K562 (cell line): ENCODE results near the gene RBM19. TPM values are rescaled to one million over a fixed set of nuclear protein-coding genes. Genes with fewer than 3 reads are reported as not detected.

Experiments
- CBFA2T2 ChIP-seq: fragments of 450-650 bp; conservative IDR thresholded peaks from 2 replicates; pipeline ENCODE4 v1.6.1; 2017; ENCODE audit warnings: mild to moderate bottlenecking
- ESRRA ChIP-seq: fragments of 450-650 bp; IDR thresholded peaks from 2 replicates; pipeline ENCODE4 v1.6.1; 2014; ENCODE audit warnings: low read depth, mild to moderate bottlenecking, moderate library complexity, borderline replicate concordance
- GABPB2 ChIP-seq: fragments of 250-450 bp; sonication (Bioruptor Pico); conservative IDR thresholded peaks from 2 replicates; pipeline ENCODE4 v1.5.1; 2021; ENCODE audit warnings: mild to moderate bottlenecking
- KDM1A ChIP-seq, 2 experiments: fragments of 450-650 bp; IDR thresholded peaks; 2 replicates each; pipeline ENCODE4 v1.6.1; 2016; ENCODE audit warnings: mild to moderate bottlenecking in 2 of 2
- KHSRP ChIP-seq: fragments of 450-650 bp; IDR thresholded peaks from 2 replicates; pipeline ENCODE4 v1.6.1; 2017
- NCOA4 ChIP-seq: fragments of 450-650 bp; IDR thresholded peaks from 2 replicates; pipeline ENCODE4 v1.6.1; 2018; ENCODE audit warnings: mild to moderate bottlenecking; ENCODE audit not compliant: partially characterized antibody
- NFIC ChIP-seq: fragments of 450-650 bp; IDR thresholded peaks from 2 replicates; pipeline ENCODE4 v1.6.1; 2017; ENCODE audit warnings: mild to moderate bottlenecking, inconsistent platforms
- NRF1 ChIP-seq, 2 experiments: fragments of 450-650 bp; IDR thresholded peaks in 1 of 2; conservative IDR thresholded peaks in 1 of 2; 2 replicates each; pipeline ENCODE4 v1.6.1; 2014; ENCODE audit warnings: mild to moderate bottlenecking in 2 of 2
- SIN3A ChIP-seq, 2 experiments: fragments of 150-350 bp in 1 of 2; IDR thresholded peaks; 2 replicates each; pipeline ENCODE4 v1.6.1; 2011 to 2016; ENCODE audit warnings: borderline replicate concordance in 2 of 2, low read depth in 2 of 2, low read length in 2 of 2, mild to moderate bottlenecking in 2 of 2, moderate library complexity in 2 of 2; ENCODE audit not compliant: control insufficient read depth in 1 of 2
- SMARCA4 ChIP-seq: fragments of 450-650 bp; IDR thresholded peaks from 2 replicates; pipeline ENCODE4 v1.6.1; 2016
- TSC22D4 ChIP-seq: fragments of 450-650 bp; IDR thresholded peaks from 2 replicates; pipeline ENCODE4 v1.6.1; 2016; ENCODE audit warnings: missing genetic modification characterization, missing biosample characterization, control low read depth
- ZC3H4 ChIP-seq: sonication (generic); formaldehyde crosslinking; IDR thresholded peaks from 2 replicates; pipeline ENCODE4 v1.9.0; 2021; ENCODE audit warnings: missing genetic modification reagents, borderline replicate concordance
- ZNF134 ChIP-seq: fragments of 250-450 bp; sonication (Bioruptor Pico); conservative IDR thresholded peaks from 2 replicates; pipeline ENCODE4 v1.4.0; 2020
- ZNF197 ChIP-seq: fragments of 200-800 bp; sonication (Bioruptor generic); IDR thresholded peaks from 2 replicates; pipeline ENCODE4 v1.6.1; 2016; ENCODE audit warnings: low read depth, missing genetic modification characterization, missing compliant biosample characterization
- polyA plus RNA-seq, 8 experiments: library from polyadenylated mRNA; depleted of rRNA in 4 of 8; stranded (reverse) in 5 of 8; unstranded in 3 of 8; fragments of >200 nt; fragmentation: Nextera tagmentation in 2 of 8; fragmentation: Illumina TruSeq in 1 of 8; extraction: Ambion mirVana in 2 of 8; extraction: Trizol in 1 of 8; gene quantifications; 2 replicates each; pipeline versions ENCODE4 v1.2.1 to v1.2.3, GENCODE V29; 2011 to 2014; ENCODE audit warnings: inconsistent platforms in 1 of 8, missing spikeins in 1 of 8
- total RNA-seq, 7 experiments: library from RNA; depleted of rRNA in 6 of 7; stranded (reverse); fragments of >200 nt in 6 of 7; fragmentation: Illumina TruSeq in 2 of 7; extraction: Trizol in 2 of 7; gene quantifications; 2 replicates each; pipeline versions ENCODE4 v1.2.1 to v1.2.3, GENCODE V29; 2011 to 2021; ENCODE audit warnings: low replicate concordance in 1 of 7
- TF ChIP-seq, protein P1 (sequence below): fragments of 450-650 bp; IDR thresholded peaks from 2 replicates; pipeline ENCODE4 v1.6.1; 2018; ENCODE audit not compliant: partially characterized antibody
- TF ChIP-seq, protein P2 (sequence below): fragments of 450-650 bp; formaldehyde crosslinking; IDR thresholded peaks from 2 replicates; pipeline ENCODE4 v1.4.0; 2020; ENCODE audit warnings: mild to moderate bottlenecking
- TF ChIP-seq, protein P3 (sequence below): fragments of 250-450 bp; sonication (Bioruptor Pico); IDR thresholded peaks from 2 replicates; pipeline ENCODE4 v1.4.0; 2020; ENCODE audit warnings: mild to moderate bottlenecking, moderate library complexity, borderline replicate concordance

Gene RBM19
- total and polyA plus RNA-seq, 9 of the 15 experiments (the other 6 are each of a cell fraction or from before 2014, with no cell fraction given): 16.0 to 58.4 (median 37.9) TPM

DNA sequence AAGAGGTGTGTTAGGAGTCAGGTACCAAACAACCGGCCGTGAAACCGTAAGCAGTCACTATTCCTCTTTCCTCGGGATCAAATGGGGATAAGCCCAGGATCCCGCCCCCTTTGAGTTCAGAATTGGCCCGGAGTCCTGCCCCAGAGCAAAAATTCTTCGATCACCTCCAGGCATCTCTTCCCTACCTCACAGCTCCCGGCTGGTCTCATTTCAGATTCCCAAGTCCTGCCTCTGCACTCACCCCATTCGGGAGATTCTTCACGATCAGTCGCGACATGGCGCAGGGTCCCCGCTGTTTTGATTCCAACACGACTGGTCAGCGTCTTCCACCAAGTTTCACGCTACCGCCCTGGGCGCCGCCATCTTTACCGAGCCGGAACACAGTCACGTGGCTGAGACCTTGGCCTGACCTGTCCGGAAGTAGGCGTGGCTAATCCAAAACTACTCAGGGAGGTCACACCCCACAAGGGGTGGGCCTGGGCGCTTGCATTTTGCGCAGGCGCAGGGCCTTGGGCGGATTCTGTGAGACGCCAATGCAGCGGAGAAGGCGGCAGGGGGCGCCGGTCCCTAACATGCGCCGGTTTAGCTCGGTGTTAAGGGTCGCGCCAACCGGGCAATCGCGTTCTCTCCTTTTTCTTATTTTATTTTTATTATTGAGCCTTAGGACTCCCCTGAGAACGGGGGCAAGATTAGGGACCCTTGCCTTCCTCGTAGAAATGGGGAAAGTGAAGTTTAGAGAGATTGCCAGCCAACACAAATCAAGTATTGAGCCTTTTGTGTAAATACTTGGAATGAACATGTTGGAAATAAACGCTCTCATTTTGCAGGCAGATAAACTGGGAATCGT, at the start of gene RBM19 (continued):
- TF ChIP-seq, protein P1, sequence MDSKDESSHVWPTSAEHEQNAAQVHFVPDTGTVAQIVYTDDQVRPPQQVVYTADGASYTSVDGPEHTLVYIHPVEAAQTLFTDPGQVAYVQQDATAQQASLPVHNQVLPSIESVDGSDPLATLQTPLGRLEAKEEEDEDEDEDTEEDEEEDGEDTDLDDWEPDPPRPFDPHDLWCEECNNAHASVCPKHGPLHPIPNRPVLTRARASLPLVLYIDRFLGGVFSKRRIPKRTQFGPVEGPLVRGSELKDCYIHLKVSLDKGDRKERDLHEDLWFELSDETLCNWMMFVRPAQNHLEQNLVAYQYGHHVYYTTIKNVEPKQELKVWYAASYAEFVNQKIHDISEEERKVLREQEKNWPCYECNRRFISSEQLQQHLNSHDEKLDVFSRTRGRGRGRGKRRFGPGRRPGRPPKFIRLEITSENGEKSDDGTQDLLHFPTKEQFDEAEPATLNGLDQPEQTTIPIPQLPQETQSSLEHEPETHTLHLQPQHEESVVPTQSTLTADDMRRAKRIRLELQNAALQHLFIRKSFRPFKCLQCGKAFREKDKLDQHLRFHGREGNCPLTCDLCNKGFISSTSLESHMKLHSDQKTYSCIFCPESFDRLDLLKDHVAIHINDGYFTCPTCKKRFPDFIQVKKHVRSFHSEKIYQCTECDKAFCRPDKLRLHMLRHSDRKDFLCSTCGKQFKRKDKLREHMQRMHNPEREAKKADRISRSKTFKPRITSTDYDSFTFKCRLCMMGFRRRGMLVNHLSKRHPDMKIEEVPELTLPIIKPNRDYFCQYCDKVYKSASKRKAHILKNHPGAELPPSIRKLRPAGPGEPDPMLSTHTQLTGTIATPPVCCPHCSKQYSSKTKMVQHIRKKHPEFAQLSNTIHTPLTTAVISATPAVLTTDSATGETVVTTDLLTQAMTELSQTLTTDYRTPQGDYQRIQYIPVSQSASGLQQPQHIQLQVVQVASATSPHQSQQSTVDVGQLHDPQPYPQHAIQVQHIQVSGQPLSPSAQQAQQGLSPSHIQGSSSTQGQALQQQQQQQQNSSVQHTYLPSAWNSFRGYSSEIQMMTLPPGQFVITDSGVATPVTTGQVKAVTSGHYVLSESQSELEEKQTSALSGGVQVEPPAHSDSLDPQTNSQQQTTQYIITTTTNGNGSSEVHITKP: peak; percentile 35
- TF ChIP-seq, protein P2, sequence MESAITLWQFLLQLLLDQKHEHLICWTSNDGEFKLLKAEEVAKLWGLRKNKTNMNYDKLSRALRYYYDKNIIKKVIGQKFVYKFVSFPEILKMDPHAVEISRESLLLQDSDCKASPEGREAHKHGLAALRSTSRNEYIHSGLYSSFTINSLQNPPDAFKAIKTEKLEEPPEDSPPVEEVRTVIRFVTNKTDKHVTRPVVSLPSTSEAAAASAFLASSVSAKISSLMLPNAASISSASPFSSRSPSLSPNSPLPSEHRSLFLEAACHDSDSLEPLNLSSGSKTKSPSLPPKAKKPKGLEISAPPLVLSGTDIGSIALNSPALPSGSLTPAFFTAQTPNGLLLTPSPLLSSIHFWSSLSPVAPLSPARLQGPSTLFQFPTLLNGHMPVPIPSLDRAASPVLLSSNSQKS (CRISPR knock-in tag): no peak
- TF ChIP-seq GABPB2 (CRISPR knock-in tag): no peak
- no peak for TF ChIP-seq NCOA4
- no peak for TF ChIP-seq NFIC
- TF ChIP-seq SMARCA4: peak; percentile 90
- no peak for TF ChIP-seq ZNF197 (CRISPR knock-in tag)
- TF ChIP-seq ESRRA: peak; percentile 55; the same call in 1 of the 2 replicates
- TF ChIP-seq NRF1 (conservative IDR thresholded peaks at IDR 0.05 in 1 of 2, IDR thresholded peaks at IDR 0.05 in 1 of 2): peak; percentile 96 to 97
- TF ChIP-seq KDM1A (IDR thresholded peaks at IDR 0.05): no peak
- TF ChIP-seq, protein P3, sequence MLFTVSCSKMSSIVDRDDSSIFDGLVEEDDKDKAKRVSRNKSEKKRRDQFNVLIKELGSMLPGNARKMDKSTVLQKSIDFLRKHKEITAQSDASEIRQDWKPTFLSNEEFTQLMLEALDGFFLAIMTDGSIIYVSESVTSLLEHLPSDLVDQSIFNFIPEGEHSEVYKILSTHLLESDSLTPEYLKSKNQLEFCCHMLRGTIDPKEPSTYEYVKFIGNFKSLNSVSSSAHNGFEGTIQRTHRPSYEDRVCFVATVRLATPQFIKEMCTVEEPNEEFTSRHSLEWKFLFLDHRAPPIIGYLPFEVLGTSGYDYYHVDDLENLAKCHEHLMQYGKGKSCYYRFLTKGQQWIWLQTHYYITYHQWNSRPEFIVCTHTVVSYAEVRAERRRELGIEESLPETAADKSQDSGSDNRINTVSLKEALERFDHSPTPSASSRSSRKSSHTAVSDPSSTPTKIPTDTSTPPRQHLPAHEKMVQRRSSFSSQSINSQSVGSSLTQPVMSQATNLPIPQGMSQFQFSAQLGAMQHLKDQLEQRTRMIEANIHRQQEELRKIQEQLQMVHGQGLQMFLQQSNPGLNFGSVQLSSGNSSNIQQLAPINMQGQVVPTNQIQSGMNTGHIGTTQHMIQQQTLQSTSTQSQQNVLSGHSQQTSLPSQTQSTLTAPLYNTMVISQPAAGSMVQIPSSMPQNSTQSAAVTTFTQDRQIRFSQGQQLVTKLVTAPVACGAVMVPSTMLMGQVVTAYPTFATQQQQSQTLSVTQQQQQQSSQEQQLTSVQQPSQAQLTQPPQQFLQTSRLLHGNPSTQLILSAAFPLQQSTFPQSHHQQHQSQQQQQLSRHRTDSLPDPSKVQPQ (CRISPR knock-in tag): peak; percentile 55; the same call in 1 of the 2 replicates
- TF ChIP-seq KHSRP: no peak
- peak; percentile 81 for TF ChIP-seq CBFA2T2
- no peak for TF ChIP-seq ZNF134 (CRISPR knock-in tag)
- no peak for TF ChIP-seq ZC3H4 (CRISPR knock-in tag)
- peak; percentile 99 to 100 for TF ChIP-seq SIN3A (IDR thresholded peaks at IDR 0.05; ENCODE audit: borderline replicate concordance in 2 of 2, control insufficient read depth in 1 of 2, low read depth in 2 of 2, low read length in 2 of 2)
- TF ChIP-seq TSC22D4: no peak
